Panc1 (cell line): Measurements from ENCODE around the gene PPL.

Experiments used
- POLR2AphosphoS5 ChIP-seq: IDR thresholded peaks from 2 replicates; pipeline ENCODE4 v1.6.1; 2012; ENCODE audit warnings: mild to moderate bottlenecking, low read depth, low read length, moderate library complexity
- TCF7L2 ChIP-seq: IDR thresholded peaks from 2 replicates; pipeline ENCODE4 v1.6.1; 2011; ENCODE audit warnings: mild to moderate bottlenecking, low read depth, low read length, inconsistent platforms
- TF ChIP-seq, protein P1 (sequence below): fragments of 450-650 bp; IDR thresholded peaks from 2 replicates; pipeline ENCODE4 v1.5.1; 2017; ENCODE audit warnings: mild to moderate bottlenecking
- TF ChIP-seq, protein P2 (sequence below), 2 experiments: IDR thresholded peaks; 2 replicates each; pipeline ENCODE4 v1.6.1; 2011 to 2012; ENCODE audit warnings: low read depth in 2 of 2, control low read depth in 1 of 2, low read length in 1 of 2, mild to moderate bottlenecking in 1 of 2, moderate library complexity in 1 of 2; ENCODE audit not compliant: insufficient read depth in 1 of 2

- TF ChIP-seq, protein P1, sequence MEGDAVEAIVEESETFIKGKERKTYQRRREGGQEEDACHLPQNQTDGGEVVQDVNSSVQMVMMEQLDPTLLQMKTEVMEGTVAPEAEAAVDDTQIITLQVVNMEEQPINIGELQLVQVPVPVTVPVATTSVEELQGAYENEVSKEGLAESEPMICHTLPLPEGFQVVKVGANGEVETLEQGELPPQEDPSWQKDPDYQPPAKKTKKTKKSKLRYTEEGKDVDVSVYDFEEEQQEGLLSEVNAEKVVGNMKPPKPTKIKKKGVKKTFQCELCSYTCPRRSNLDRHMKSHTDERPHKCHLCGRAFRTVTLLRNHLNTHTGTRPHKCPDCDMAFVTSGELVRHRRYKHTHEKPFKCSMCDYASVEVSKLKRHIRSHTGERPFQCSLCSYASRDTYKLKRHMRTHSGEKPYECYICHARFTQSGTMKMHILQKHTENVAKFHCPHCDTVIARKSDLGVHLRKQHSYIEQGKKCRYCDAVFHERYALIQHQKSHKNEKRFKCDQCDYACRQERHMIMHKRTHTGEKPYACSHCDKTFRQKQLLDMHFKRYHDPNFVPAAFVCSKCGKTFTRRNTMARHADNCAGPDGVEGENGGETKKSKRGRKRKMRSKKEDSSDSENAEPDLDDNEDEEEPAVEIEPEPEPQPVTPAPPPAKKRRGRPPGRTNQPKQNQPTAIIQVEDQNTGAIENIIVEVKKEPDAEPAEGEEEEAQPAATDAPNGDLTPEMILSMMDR: no peak
- TF ChIP-seq, protein P2, sequence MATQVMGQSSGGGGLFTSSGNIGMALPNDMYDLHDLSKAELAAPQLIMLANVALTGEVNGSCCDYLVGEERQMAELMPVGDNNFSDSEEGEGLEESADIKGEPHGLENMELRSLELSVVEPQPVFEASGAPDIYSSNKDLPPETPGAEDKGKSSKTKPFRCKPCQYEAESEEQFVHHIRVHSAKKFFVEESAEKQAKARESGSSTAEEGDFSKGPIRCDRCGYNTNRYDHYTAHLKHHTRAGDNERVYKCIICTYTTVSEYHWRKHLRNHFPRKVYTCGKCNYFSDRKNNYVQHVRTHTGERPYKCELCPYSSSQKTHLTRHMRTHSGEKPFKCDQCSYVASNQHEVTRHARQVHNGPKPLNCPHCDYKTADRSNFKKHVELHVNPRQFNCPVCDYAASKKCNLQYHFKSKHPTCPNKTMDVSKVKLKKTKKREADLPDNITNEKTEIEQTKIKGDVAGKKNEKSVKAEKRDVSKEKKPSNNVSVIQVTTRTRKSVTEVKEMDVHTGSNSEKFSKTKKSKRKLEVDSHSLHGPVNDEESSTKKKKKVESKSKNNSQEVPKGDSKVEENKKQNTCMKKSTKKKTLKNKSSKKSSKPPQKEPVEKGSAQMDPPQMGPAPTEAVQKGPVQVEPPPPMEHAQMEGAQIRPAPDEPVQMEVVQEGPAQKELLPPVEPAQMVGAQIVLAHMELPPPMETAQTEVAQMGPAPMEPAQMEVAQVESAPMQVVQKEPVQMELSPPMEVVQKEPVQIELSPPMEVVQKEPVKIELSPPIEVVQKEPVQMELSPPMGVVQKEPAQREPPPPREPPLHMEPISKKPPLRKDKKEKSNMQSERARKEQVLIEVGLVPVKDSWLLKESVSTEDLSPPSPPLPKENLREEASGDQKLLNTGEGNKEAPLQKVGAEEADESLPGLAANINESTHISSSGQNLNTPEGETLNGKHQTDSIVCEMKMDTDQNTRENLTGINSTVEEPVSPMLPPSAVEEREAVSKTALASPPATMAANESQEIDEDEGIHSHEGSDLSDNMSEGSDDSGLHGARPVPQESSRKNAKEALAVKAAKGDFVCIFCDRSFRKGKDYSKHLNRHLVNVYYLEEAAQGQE (IDR thresholded peaks at IDR 0.05; ENCODE audit: insufficient read depth in 1 of 2, low read depth in 2 of 2, low read length in 1 of 2): no peak
- TF ChIP-seq POLR2AphosphoS5 (no peak), TCF7L2 (no peak)
Observed at GRCh38 chr16:4850211-4850610, 86.7 kb downstream of the PPL start.
